ENCODE data around the gene PTPN1. TPM values are rescaled to one million over a fixed set of nuclear protein-coding genes. Genes with fewer than 3 reads are reported as not detected.

Gene PTPN1
- total and polyA plus RNA-seq, 2 experiments from 2014 or later, result 16.9 to 26.4 TPM

GRCh38 chr20:50477239-50477872, 32.8 kb upstream of the PTPN1 start:
- H3K4me3 ChIP-seq, result no peak overlapping the region
- no peaks in the 10 kb centered on the region for H4K20me1 ChIP-seq (replicated peaks; ENCODE audit: insufficient read depth)
- no peaks in the 10 kb centered on the region for H3F3A ChIP-seq (replicated peaks; ENCODE audit: low read depth)
- no peak for ATAC-seq
- no peak for DNase-seq (ENCODE audit: low spot score)
- no peaks in the 10 kb centered on the region for H3K36me3 ChIP-seq (ENCODE audit: insufficient read depth)
- no peaks in the 10 kb centered on the region for H3K79me2 ChIP-seq (replicated peaks; ENCODE audit: insufficient read depth)
- Mint-ChIP-seq H3K36me3 (ENCODE audit: low read depth) (no peaks in the 10 kb centered on the region), H3K27me3 (ENCODE audit: insufficient read depth, low read depth, poor library complexity) (peaks cover 5% of the 10 kb centered on the region), H3K9me3 (no peaks in the 10 kb centered on the region), H3K4me1 (no peaks in the 10 kb centered on the region), H3K4me3 (no peak overlapping the region), H3K27ac (no peak overlapping the region)
- no peak overlapping the region for H2AFZ ChIP-seq
- no peak overlapping the region for H3K27ac ChIP-seq (ENCODE audit: low read depth)
- H3K4me2 ChIP-seq, result no peak overlapping the region
- no peak for TF ChIP-seq CTCF (conservative IDR thresholded peaks at IDR 0.05; ENCODE audit: low read depth in 2 of 2)
- no peak for TF ChIP-seq EZH2 (IDR thresholded peaks at IDR 0.05; ENCODE audit: low read depth, unreplicated experiment)
- TF ChIP-seq ETS1 (IDR thresholded peaks at IDR 0.05), result no peak
- no peaks in the 10 kb centered on the region for H3K9me2 ChIP-seq (ENCODE audit: insufficient read depth)
- H3K4me1 ChIP-seq (ENCODE audit: insufficient read depth), result no peaks in the 10 kb centered on the region
- H3K27me3 ChIP-seq (ENCODE audit: insufficient read depth), result no peaks in the 10 kb centered on the region

GRCh38 chr20:50478162-50478990, 31.8 kb upstream of the PTPN1 start:
- Histone ChIP-seq H3K4me1 (ENCODE audit: insufficient read depth) (no peaks in the 10 kb centered on the region), H3K4me2 (no peak overlapping the region), H3K79me2 (replicated peaks; ENCODE audit: insufficient read depth) (no peaks in the 10 kb centered on the region), H3K9me2 (ENCODE audit: insufficient read depth) (no peaks in the 10 kb centered on the region), H3K4me3 (no peak overlapping the region), H3K36me3 (ENCODE audit: insufficient read depth) (no peaks in the 10 kb centered on the region), H3K27ac (ENCODE audit: low read depth) (no peak overlapping the region), H4K20me1 (replicated peaks; ENCODE audit: insufficient read depth) (no peaks in the 10 kb centered on the region), H3F3A (replicated peaks; ENCODE audit: low read depth) (no peaks in the 10 kb centered on the region), H3K27me3 (ENCODE audit: insufficient read depth) (no peaks in the 10 kb centered on the region), H2AFZ (peak overlapping the region; percentile 64)
- H3K27ac Mint-ChIP-seq, result no peak overlapping the region
- TF ChIP-seq REST (IDR thresholded peaks at IDR 0.05; ENCODE audit: unreplicated experiment) (no peak), CTCF (conservative IDR thresholded peaks at IDR 0.05; ENCODE audit: low read depth in 2 of 2) (peak; percentile 76 to 82)
- H3K4me1 Mint-ChIP-seq, result no peaks in the 10 kb centered on the region
- DNase-seq (ENCODE audit: low spot score), result peak; percentile 88
- ATAC-seq, result peak; percentile 100
- H3K4me3 Mint-ChIP-seq, result no peak overlapping the region
- no peaks in the 10 kb centered on the region for H3K36me3 Mint-ChIP-seq (ENCODE audit: low read depth)
- H3K9me3 Mint-ChIP-seq, result no peaks in the 10 kb centered on the region
- peaks cover 5% of the 10 kb centered on the region for H3K27me3 Mint-ChIP-seq (ENCODE audit: insufficient read depth, low read depth, poor library complexity)

Data from GM23338 (cell line).